ENCODE data around the gene AGPAT1.
"Not testable (repeated sequence)": the region's sequence is repeated elsewhere in the genome, so short reads cannot be mapped to it uniquely, and the experiment has no call there.

AGPAT1 gene

DNA sequence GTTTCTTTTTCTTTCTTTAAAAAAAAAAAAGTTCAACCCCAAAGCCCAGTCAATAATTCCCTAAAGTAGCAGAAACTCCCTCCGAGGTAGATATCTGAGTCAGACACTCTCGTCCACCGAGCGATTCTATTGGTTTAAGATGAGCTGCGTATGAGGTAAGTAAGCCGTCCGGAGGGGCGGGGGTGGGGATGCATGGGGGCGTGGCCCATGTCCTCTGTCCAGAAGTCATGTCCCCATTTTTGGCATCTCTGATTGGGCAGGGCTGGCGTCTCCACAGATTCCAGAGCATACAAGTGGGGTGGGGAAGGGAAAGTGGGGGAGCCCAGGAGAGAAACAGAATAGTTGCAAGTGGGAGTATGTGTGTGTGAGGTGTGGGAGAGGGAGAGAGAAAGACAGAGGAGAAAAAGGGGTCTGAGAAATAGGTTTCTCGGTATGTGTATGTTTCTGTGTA lies 9.8 kb upstream of the AGPAT1 start:
- DNase-seq, result not testable (repeated sequence)

DNA sequence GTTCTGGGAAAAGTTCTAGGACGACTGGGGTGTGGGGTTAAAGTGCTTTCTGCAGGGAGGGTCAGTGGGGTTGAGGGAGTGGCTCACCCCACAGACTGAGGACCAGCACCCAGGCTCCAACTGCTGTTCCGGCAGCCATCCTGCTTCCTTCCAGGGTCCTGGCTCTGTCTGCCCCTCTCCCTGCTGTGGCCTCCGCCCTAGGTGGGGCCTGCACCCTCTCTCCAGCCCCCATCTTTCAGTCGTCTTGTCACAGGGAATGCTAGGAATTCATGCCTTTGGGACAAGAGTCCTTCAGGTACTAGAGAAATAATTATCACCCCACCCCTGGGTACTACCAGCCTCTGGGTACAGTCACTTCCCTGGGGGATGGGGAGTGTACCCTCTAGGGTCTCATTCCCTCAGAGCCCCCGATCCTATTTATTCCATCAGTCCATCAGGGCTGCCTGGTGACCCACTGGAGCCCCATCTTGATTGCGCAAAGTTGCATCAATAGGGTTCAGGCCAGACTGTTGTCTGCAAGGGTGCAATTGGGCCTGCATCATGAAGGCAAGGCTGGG lies 8.3 kb upstream of the AGPAT1 start, which contains the start of gene AGER:
Gene AGER (minus strand): TSS at position 170 of the 557 bp plus-strand sequence. CDS start 31 bp downstream, at position 139.
- DNase-seq, result no peak

DNA sequence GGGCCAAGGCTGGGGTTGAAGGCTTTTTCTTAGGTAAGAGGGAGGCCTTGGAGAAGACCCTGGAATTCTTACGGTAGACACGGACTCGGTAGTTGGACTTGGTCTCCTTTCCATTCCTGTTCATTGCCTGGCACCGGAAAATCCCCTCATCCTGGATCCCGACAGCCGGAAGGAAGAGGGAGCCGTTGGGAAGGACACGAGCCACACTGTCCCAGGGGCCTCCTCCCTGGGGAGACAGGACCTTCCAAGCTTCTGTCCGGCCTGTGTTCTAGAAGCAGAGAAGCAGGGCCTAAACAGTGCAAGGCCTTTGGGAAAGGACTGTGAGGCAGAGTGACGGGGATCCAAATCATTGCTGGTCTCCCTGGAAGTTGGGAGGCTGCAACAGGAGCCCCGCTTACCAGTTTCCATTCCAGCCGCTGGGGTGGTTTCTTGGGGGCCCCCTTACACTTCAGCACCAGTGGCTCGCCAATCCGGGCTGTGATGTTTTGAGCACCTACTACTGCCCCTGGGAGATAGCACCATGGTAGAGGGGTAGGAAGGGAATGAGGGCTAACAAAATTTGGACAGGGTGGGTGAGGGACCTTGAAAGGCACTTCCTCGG lies 7.7 kb upstream of the AGPAT1 start:
- no peak for DNase-seq

DNA sequence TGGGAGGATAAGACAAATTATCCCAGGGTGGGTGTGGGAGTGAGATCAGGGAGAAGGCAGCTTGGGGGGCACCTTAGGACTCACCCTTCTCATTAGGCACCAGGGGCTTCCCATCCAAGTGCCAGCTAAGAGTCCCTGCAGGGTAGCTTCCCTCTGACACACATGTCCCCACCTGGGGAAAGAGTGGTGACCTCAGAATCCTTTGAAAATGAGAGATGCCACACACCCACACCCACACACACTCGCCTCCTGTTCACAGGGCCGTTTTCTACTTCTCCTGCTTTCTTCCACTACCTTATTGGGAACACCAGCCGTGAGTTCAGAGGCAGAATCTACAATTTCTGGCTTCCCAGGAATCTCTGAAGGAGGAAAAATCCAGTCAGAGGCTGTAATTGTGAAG lies 7.1 kb upstream of the AGPAT1 start:
- no peak for DNase-seq

DNA sequence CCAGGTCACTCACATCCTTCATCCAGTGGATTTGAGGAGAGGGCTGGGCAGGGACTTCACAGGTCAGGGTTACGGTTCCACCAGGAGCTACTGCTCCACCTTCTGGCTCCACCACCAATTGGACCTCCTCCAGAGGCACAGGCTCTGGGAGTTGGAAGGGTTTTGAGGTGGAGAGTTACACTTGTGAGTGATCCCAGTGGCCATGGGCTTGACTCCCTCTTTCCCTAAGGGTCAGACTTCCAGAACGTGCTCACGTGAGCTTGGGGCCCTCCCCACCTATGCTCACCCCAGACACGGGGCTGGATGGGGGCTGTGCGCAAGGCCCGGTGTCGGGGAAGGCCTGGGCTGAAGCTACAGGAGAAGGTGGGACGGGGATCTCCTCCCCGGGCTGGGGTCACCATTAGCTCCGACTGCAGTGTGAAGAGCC lies 6.7 kb upstream of the AGPAT1 start:
- DNase-seq, result no peak

DNA sequence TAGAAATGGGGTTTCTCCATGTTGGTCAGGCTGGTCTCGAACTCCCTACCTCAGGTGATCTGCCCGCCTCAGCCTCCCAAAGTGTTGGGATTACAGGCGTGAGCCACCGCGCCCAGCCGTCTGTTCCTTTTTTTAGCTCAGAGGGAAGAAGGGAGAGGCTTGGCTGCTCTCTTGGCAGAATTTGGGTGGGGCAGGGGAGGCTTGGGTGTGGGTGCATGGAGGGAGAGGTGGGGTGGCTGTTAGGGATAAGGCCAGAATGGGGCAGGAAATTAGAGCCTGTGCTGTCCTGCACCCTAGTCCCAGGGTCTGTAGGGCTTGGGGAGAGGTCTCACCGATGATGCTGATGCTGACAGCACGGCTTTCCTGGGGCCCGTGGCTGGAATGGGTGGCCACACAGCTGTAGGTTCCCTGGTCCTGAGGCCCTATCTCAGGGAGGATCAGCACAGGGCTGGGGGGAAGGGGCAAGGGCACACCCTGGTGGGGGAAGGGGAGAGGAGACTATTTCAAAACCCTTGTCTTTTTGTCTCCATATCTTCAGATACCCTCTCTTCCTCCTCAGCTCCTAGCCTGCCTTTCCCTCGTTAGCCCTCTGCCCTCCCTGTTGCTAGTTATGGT lies 6.1 kb upstream of the AGPAT1 start:
- no peak for DNase-seq

DNA sequence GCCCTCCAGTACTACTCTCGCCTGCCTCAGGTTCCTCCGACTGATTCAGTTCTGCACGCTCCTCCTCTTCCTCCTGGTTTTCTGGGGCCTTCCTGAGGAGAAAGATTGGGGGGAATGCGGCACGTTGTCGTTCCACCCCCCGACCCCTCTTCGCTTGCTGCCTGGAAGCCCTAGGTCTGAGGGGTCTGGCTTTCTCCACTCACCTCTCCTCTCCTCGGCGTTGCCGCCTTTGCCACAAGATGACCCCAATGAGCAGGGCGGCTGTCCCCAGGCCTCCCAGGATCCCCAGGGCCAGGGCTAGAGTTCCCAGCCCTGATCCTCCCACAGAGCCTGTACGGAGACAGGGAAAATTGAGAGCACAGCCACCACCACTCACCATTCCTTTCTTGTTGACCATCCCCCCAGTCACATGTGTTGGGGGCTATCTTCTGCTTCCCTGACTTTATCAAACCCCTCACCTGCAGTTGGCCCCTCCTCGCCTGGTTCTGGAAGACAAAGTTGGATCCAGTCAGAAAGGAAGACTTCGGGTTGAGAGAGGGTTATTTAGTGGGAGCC lies 5.3 kb upstream of the AGPAT1 start:
- DNase-seq, result no peak

DNA sequence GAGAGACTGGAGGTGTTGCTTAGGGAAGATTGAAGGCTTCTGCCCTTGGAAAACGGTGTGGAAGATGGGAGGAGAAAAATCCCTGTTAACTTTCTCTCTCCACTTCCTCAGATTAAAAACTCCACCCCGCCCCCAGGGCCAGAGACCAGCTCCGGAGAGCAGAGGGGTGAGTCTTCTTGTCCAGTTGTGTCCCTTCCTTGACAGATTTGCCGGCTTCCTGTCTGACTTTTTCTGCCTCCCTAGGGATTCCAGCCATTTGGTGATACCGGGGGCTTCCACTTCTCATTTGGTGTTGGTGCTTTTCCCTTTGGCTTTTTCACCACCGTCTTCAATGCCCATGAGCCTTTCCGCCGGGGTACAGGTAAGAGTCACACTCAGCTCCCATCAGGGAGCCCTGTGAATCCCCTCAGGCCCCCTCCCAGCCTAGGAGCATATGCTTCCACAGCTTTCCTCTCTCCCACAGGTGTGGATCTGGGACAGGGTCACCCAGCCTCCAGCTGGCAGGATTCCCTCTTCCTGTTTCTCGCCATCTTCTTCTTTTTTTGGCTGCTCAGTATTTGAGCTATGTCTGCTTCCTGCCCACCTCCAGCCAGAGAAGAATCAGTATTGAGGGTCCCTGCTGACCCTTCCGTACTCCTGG lies 4.0 kb upstream of the AGPAT1 start:
- DNase-seq, result no peak

DNA sequence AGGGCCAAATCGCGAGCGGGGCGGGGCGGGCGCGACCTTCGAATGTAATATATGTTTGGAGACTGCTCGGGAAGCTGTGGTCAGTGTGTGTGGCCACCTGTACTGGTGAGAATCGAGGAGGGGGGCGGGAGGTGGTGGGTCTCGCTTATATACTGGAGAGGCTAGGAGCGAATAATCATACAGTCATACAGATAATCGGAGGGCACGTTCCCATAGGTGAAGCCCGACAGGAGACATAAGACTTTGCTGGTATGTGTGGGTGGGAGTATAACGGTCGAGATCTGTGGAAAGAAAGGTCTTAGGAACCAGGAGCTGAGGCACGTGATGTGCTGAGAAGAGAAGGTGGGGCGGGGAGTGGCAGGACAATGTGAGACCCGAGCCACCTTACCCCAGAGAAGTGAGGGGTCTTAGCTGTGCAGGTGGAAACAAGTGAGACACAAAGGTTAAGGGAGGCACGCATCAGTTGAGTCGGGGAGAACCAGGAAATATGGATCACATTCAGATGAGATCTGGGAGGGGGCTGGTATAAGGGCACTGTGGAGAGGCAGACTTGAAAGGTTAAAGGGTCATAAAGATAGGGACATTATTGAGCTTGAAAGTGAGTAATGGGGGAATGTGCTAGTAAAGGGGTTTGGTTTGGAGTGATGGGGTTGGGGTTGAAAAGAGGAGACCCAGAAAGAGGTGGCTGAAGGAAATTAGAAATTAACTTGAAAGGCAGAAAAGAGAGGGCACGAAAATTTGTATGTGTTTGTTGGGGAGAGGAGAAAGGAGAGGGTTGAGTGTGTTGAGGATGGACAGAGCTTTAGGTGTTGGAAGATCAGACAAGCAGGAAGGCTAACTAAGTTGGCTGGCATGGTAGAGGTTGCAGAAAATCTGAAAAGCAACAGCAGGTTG lies 2.9 kb upstream of the AGPAT1 start:
- no peak for DNase-seq

DNA sequence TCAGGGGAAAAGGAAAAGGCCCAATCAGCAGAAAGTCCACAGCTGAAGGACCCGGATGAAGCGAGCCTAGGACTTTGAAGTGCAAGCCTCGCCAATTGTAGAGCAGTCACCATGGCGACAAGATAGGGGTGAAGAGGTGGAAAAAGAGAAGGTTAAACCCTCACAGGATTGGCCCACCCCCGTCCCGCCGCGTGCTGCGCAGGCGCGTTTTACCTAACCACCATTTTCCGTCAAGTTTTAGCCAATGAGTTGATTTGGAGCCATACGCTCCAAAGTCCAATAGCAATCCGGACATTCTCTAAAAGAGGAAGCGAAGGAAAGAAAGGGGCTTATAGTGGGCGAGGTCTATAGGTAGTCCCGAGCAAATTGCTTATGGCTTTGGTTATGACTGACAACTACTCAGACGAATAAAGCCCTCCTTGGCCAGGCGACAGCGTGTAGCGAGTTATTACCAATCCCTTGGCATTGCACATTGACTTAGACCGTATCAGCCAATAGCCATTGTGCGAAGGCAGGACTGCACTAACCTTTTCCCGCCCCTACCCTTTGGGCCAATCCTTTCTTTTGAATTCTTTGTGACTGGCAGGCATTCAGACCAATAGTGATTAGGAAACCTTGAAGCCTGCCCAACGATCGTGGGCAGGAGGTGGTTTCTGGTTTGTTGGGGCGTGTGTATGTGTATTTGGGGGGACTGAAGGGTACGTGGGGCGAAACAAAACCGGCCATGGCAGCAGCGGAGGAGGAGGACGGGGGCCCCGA lies 2.1 kb upstream of the AGPAT1 start, which contains the start of gene RNF5:
Gene RNF5 (plus strand): TSS at position 618 of the 759 bp plus-strand sequence. CDS start 107 bp downstream, at position 725.
- peak; percentile 99 for DNase-seq

DNA sequence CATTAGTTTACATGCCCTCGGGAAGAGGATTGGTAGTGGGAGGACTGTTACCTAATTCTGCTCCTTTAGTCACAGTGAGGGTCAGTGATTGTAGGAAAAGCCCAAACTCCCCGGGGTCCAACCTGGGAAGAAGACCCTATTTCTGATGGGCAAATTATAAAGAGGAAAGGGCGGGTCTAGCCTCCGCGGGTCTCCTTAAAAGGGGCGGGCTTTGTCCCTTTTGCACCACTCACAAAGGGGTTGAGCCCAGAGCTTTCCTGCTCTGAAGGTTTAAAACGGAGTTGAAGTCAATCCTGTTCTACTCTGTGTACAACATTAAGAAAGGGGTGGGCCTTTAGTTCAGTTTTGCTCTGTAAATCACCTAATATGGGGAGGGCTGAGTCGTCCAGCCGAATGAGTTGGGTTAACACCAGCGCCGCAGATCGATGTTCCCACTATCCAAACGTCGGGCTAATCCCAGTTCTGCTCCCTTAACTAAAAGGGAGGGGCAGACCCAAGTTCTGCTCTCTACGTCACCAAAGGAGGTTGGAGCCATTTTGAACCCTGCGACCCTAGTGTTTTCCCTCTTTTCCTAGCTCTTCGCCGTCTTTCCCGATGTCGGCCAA lies 1.4 kb upstream of the AGPAT1 start:
- peak; percentile 71 for DNase-seq

DNA sequence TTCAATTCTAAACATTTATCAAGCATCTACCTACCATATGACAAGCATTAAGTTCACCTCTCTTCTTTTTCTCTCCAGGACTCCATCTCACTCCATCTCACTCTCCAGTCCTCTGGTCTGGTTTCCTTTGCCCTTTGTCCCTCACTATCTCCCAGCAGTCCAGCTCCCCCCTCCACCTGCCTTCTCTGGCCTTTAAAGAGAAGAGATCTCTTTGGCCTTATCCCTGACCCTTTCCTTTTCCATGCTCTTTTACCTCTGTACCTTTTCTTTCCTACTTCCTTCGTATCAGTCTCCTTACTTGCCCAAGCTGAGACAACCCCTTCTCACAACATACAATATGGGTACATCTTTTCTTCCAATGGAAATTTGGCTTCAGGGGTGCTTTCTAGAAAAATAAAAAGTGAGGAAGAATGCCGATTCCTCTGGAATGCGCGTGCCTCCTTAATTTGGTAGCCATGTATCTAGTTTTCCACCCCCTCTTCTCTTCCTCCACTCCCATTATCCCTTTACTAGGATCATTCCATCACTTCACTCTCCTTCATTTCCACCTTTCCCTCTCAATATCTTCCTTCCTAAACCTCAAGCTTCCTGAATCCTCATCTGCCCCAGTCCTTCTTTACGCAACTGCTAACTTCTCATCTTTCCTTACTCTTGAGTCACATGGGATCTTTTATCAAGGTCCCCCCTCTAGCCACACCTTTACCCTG lies 745 bp upstream of the AGPAT1 start:
- no peak for DNase-seq

DNA sequence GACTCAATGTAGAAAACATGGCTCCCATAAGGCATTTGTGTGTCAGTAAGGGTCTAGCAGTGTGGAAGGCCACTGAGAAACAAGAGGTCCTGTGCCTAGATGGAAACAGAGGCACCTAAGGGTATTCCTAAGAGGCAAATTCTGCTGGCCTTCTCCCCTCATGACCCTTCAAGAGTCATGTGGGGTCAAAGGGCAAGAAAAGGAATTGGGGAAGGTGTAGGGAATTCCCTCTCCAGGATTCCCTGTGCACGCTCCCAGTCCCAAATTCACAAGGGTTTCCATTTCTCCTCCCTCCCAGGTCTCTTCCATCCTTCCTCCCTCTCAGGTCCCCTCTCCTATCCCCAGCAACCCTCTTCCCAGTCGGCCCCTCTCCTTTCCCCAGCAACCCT lies 568 bp downstream of the AGPAT1 start:
- DNase-seq, result no peak

DNA sequence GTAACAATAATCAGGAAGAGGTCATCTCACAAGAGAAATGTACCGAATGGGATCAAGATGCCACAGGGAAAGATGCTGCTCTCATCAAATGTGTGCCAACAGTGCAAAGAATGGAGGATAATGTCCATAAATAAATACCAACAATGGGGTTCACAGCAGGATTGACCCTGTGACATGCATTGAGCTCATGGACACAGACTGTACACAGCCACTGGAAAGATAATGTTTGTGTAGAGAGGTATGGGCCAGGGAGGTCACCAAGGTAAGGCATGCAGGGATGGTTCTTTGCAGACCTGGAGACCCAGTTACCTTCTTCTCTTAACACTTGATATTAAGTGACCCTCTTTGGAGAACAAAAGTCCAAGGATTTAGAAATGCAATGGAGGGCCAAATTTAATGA lies 1.5 kb downstream of the AGPAT1 start:
- DNase-seq, result no peak

DNA sequence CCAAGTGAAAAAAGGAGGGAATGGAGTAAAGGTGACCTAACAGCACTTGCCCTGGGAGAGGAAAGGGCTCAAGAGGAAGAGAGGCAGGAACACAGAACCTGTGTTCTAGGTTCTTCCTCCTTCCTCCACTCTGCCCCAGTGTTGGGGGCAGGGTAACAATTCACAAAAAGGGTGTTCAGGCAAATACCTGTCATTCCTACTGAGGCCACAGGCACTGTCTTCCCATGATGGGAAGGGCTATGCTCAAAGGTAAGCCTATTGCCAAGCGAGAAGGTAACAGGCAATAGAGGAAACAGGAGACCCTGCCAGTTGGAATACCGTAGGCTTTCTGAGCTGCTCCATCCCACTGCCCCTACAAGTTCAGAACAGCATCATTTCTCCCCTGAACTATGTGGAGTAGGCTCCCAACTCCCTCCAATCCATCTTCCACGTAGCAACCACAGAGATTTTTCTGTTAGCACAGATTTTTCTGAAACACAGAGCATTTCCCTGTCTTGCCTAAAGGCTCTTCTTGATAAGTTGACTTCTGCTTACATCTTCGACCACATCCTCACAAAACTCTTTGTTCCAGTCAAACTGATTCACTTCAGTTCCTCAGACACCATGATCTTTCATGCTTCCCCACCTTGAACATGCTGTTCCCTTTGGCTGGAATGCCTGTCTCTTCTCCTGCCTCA lies 2.7 kb downstream of the AGPAT1 start:
- DNase-seq, result no peak

DNA sequence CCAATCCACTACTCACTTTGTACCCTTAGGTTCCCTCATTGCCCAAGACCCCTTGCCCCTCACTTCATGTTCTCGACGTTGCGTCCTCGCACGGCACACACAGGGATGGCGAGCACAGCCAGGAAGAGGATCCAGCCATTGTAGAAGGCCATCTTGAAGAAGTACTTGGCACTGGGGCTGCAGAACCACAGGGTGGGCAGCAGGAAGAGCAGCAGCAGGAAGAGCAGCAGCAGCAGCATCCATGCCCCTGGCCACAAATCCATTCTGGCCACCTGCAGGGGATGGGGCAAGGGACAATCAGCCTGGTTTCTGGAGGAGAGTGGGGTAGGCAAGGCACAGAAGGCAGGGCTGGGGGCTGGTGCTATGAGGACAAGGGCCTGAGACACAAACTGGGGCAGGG lies 4.7 kb downstream of the AGPAT1 start:
- no peak for DNase-seq

DNA sequence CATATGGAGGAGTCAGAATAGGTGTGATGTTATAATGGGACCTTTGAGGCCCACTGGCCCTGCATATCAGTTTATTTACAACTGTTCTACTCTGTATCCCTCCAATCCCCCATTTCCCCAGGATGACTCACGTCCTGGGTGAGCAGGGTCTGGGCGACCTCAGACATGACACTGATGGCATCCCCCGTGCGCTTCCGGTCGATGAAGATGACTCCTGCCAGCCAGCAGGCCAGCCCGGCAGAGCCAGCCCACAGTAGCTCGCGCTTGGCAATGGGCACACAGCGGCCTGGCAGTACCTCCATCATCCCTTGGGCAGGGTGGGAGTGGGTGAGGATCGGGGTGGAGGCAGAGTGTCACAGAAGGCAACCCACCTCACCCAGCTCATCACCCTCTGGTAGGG lies 5.6 kb downstream of the AGPAT1 start:
- no peak for DNase-seq

DNA sequence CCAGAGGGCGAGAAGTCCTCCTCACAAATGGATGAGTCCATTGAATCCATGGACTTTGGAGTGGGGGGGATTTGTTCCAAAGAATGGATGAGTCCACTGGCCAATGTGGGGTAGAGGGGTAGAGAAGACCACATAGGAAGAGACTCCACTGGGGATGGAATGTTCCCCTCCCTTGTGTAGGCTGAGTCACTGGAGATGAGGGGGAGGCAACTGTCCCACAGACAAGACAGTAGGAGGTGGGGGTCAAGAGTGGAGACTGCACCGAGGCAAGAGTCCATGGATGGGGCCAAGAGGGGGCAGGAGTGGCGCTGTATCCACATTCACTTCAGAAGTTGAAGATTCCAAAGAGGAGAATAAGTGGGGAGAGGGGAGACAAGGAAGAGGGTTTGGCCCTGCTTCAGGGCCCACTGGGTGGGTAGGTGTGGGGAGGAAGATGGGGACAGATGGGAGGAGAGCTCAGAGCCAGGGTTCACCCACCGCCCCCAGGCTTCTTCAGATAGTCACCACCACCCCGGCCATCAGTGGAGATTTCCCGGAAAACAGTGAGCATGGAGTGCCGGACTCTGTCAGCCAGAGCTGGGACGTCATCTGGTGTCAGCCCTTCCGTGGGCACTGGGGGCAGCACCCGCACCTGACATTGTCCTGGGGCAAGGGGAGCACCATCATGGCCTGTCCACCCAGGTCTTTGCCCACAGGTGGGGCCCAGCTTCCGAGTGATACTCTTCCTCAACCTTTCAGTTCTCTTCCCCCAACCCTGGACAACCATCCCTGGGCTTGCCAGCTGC lies 6.9 kb downstream of the AGPAT1 start:
- no peak for DNase-seq

DNA sequence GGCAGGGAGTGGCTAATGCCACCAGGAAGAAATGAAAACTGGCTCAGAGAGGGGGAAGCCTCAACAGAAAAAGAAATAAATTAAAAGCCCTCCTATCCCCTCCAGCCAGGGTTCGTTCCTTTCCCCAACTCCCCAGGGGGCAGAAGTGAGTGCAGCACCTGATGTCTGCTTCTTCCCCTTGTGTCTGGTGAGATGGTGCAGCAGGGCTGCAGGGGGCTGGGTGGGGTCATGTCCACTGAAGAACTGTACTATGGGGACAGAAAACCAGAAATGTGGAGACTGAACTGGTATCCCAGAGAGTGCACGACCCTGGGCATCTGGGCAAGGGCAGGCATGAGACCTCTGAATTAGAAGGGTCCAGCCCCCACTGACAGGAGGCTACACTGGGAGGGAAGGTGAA lies 7.5 kb downstream of the AGPAT1 start:
- DNase-seq, result no peak

Measured in NCI-H774 (cell line).